Endothelial cell of umbilical vein (primary cell): ENCODE data around the gene MAP3K15.

ENCODE experiments used
- CTCF ChIP-seq, 2 donors: IDR thresholded peaks; 1 replicate in 1 of 2; 2 replicates in 1 of 2; pipeline ENCODE4 v1.5.1; 2011; ENCODE audit warnings: low read length in 2 of 2, mild to moderate bottlenecking in 2 of 2, moderate library complexity in 2 of 2, control low read depth in 1 of 2, inconsistent platforms in 1 of 2, low read depth in 1 of 2; ENCODE audit not compliant: insufficient read depth in 1 of 2; ENCODE audit errors: extremely low read depth in 1 of 2
- EZH2 ChIP-seq: IDR thresholded peaks from 2 replicates; pipeline ENCODE4 v1.6.1; 2012; ENCODE audit warnings: borderline replicate concordance, low read depth, mild to moderate bottlenecking, moderate library complexity, low read length, inconsistent platforms; ENCODE audit not compliant: severe bottlenecking
- JUN ChIP-seq: IDR thresholded peaks from 2 replicates; pipeline ENCODE4 v1.6.1; 2011; ENCODE audit warnings: borderline replicate concordance, low read depth; ENCODE audit not compliant: insufficient read length, insufficient read depth
- MYC ChIP-seq: IDR thresholded peaks from one replicate; pipeline ENCODE4 v1.6.1; 2011; ENCODE audit warnings: mild to moderate bottlenecking, low read depth, low read length
- POLR2A ChIP-seq: IDR thresholded peaks from 2 replicates; pipeline ENCODE4 v1.6.1; 2012; ENCODE audit warnings: low read depth, mild to moderate bottlenecking, control low read depth, low read length
- POLR2AphosphoS5 ChIP-seq: IDR thresholded peaks from 2 replicates; pipeline ENCODE4 v1.6.1; 2012; ENCODE audit warnings: low read depth, mild to moderate bottlenecking, control low read depth, low read length, moderate library complexity; ENCODE audit not compliant: insufficient read depth

GRCh38 chrX:19370061-19370460 lies 145.2 kb downstream of the MAP3K15 start:
- TF ChIP-seq CTCF (IDR thresholded peaks at IDR 0.05; ENCODE audit: extremely low read depth in 1 of 2, insufficient read depth in 1 of 2, low read depth in 1 of 2, low read length in 2 of 2) (no peak), EZH2 (no peak), JUN (no peak), POLR2AphosphoS5 (no peak), MYC (no peak), POLR2A (no peak)
